HepG2 (cell line): ENCODE measurements around the gene ACSL1.

Experiments
- ELF1 ChIP-seq: sonication (generic); formaldehyde crosslinking; IDR thresholded peaks from 2 replicates; pipeline ENCODE4 v1.4.0; 2020; ENCODE audit warnings: missing genetic modification reagents
- EZH2 ChIP-seq: conservative IDR thresholded peaks from 2 replicates; pipeline ENCODE4 v1.6.1; 2012; ENCODE audit warnings: mild to moderate bottlenecking, low read depth, low read length, moderate library complexity
- NR2C2 ChIP-seq: sonication (generic); formaldehyde crosslinking; IDR thresholded peaks from 2 replicates; pipeline ENCODE4 v1.4.0; 2020; ENCODE audit warnings: missing genetic modification reagents, mild to moderate bottlenecking, moderate library complexity, borderline replicate concordance
- POLR2A ChIP-seq, 2 experiments: IDR thresholded peaks; 2 replicates each; pipeline ENCODE4 v1.6.1; 2011; ENCODE audit warnings: low read depth in 2 of 2, low read length in 2 of 2, mild to moderate bottlenecking in 1 of 2, moderate library complexity in 1 of 2; ENCODE audit not compliant: insufficient read depth in 1 of 2
- POLR2AphosphoS5 ChIP-seq: IDR thresholded peaks from 2 replicates; pipeline ENCODE4 v1.6.1; 2012; ENCODE audit warnings: low read depth, low read length
- RAD51 ChIP-seq: fragments of 450-650 bp; IDR thresholded peaks from 2 replicates; pipeline ENCODE4 v1.6.1; 2016; ENCODE audit warnings: borderline replicate concordance
- ZNF274 ChIP-seq: sonication (generic); formaldehyde crosslinking; IDR thresholded peaks from 2 replicates; pipeline ENCODE4 v1.5.1; 2020; ENCODE audit warnings: mild to moderate bottlenecking, missing genetic modification reagents
- ZNF747 ChIP-seq: sonication (generic); formaldehyde crosslinking; IDR thresholded peaks from 2 replicates; pipeline ENCODE4 v1.8.1; 2023; ENCODE audit warnings: missing genetic modification reagents, mild to moderate bottlenecking, borderline replicate concordance
- TF ChIP-seq, protein P1 (sequence below): sonication (generic); formaldehyde crosslinking; IDR thresholded peaks from 2 replicates; pipeline ENCODE4 v1.8.1; 2022; ENCODE audit warnings: mild to moderate bottlenecking, missing genetic modification reagents
- TF ChIP-seq, protein P2 (sequence below): sonication (generic); formaldehyde crosslinking; IDR thresholded peaks from 2 replicates; pipeline ENCODE4 v1.5.0; 2020; ENCODE audit warnings: mild to moderate bottlenecking, missing genetic modification reagents, moderate library complexity

GRCh38 chr4:184851200-184851541 lies 25.4 kb upstream of the ACSL1 start:
- TF ChIP-seq ELF1 (CRISPR knock-in tag) (no peak), POLR2AphosphoS5 (no peak), EZH2 (no peak), ZNF747 (no peak), NR2C2 (CRISPR knock-in tag) (no peak), RAD51 (no peak), ZNF274 (no peak), POLR2A (IDR thresholded peaks at IDR 0.05; ENCODE audit: insufficient read depth in 1 of 2, low read depth in 2 of 2, low read length in 2 of 2) (no peak)
- TF ChIP-seq, protein P1, sequence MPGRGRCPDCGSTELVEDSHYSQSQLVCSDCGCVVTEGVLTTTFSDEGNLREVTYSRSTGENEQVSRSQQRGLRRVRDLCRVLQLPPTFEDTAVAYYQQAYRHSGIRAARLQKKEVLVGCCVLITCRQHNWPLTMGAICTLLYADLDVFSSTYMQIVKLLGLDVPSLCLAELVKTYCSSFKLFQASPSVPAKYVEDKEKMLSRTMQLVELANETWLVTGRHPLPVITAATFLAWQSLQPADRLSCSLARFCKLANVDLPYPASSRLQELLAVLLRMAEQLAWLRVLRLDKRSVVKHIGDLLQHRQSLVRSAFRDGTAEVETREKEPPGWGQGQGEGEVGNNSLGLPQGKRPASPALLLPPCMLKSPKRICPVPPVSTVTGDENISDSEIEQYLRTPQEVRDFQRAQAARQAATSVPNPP: no peak
- TF ChIP-seq, protein P2, sequence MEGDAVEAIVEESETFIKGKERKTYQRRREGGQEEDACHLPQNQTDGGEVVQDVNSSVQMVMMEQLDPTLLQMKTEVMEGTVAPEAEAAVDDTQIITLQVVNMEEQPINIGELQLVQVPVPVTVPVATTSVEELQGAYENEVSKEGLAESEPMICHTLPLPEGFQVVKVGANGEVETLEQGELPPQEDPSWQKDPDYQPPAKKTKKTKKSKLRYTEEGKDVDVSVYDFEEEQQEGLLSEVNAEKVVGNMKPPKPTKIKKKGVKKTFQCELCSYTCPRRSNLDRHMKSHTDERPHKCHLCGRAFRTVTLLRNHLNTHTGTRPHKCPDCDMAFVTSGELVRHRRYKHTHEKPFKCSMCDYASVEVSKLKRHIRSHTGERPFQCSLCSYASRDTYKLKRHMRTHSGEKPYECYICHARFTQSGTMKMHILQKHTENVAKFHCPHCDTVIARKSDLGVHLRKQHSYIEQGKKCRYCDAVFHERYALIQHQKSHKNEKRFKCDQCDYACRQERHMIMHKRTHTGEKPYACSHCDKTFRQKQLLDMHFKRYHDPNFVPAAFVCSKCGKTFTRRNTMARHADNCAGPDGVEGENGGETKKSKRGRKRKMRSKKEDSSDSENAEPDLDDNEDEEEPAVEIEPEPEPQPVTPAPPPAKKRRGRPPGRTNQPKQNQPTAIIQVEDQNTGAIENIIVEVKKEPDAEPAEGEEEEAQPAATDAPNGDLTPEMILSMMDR: no peak
